Epidermal melanocyte (primary cell): ENCODE results near the gene CYP46A1.

ENCODE experiments used
- DNase-seq: peaks from one replicate; pipeline ENCODE4 v3.0.0; 2011; ENCODE audit warnings: low spot score; ENCODE audit not compliant: insufficient read length

CYP46A1 gene

GRCh38 chr14:99708449-99708848 lies 24.4 kb downstream of the CYP46A1 start:
- no peak for DNase-seq

GRCh38 chr14:99713972-99714371 lies 29.9 kb downstream of the CYP46A1 start:
- no peak for DNase-seq

GRCh38 chr14:99715266-99716000 lies 31.3 kb downstream of the CYP46A1 start:
- no peak for DNase-seq

GRCh38 chr14:99716091-99716849 lies 32.2 kb downstream of the CYP46A1 start:
- no peak for DNase-seq

GRCh38 chr14:99716850-99717681 lies 33.0 kb downstream of the CYP46A1 start:
- no peak for DNase-seq

GRCh38 chr14:99717682-99718013 lies 33.5 kb downstream of the CYP46A1 start:
- DNase-seq, result no peak

- no peak for DNase-seq
Measured at GRCh38 chr14:99718031-99718810, 34.1 kb downstream of the CYP46A1 start.

- no peak for DNase-seq
Measured at GRCh38 chr14:99718811-99719192, 34.7 kb downstream of the CYP46A1 start.

- DNase-seq, result no peak
Measured at GRCh38 chr14:99720941-99721791, 37.1 kb downstream of the CYP46A1 start.

- peak; percentile 8 for DNase-seq
Measured at GRCh38 chr14:99721792-99722516, 37.9 kb downstream of the CYP46A1 start.

GRCh38 chr14:99722741-99723140 lies 38.6 kb downstream of the CYP46A1 start:
- no peak for DNase-seq

- peak; percentile 7 for DNase-seq
Measured at GRCh38 chr14:99724196-99724891, 40.2 kb downstream of the CYP46A1 start.

- peak; percentile 2 for DNase-seq
Measured at GRCh38 chr14:99724939-99725773, 41.1 kb downstream of the CYP46A1 start.

GRCh38 chr14:99725774-99726537 lies 41.9 kb downstream of the CYP46A1 start:
- DNase-seq, result peak; percentile 4

- DNase-seq, result no peak
Measured at GRCh38 chr14:99726538-99727095, 42.5 kb downstream of the CYP46A1 start.

- no peak for DNase-seq
Measured at GRCh38 chr14:99727096-99727870, 43.2 kb downstream of the CYP46A1 start.
